GM19099 (cell line): ENCODE measurements around the gene BHLHA15.

ENCODE experiments used
- POLR2A ChIP-seq: IDR thresholded peaks from 3 replicates; pipeline ENCODE4 v1.6.1; 2011; ENCODE audit warnings: low read depth; ENCODE audit not compliant: insufficient read length; ENCODE audit errors: extremely low read depth

The BHLHA15 gene

GRCh38 chr7:98213888-98214810 lies 2.9 kb downstream of the BHLHA15 start:
- no peak for TF ChIP-seq POLR2A

GRCh38 chr7:98214811-98215321 lies 3.6 kb downstream of the BHLHA15 start:
- TF ChIP-seq POLR2A = no peak

- TF ChIP-seq POLR2A = no peak
Measured at GRCh38 chr7:98215561-98216495, 4.6 kb downstream of the BHLHA15 start.

GRCh38 chr7:98216941-98217622 lies 5.8 kb downstream of the BHLHA15 start:
- no peak for TF ChIP-seq POLR2A

GRCh38 chr7:98217623-98218582 lies 6.7 kb downstream of the BHLHA15 start:
- no peak for TF ChIP-seq POLR2A

GRCh38 chr7:98221611-98222532 lies 10.6 kb downstream of the BHLHA15 start:
- no peak for TF ChIP-seq POLR2A

GRCh38 chr7:98222533-98223195 lies 11.4 kb downstream of the BHLHA15 start:
- no peak for TF ChIP-seq POLR2A

- no peak for TF ChIP-seq POLR2A
Measured at GRCh38 chr7:98223351-98223897, 12.2 kb downstream of the BHLHA15 start.

GRCh38 chr7:98223898-98224700 lies 12.9 kb downstream of the BHLHA15 start:
- TF ChIP-seq POLR2A = no peak

- no peak for TF ChIP-seq POLR2A
Measured at GRCh38 chr7:98224701-98225181, 13.5 kb downstream of the BHLHA15 start.
